A549 (cell line): Measurements from ENCODE around the gene EIF5AL1. TPM values are rescaled to one million over a fixed set of nuclear protein-coding genes. Genes with fewer than 3 reads are reported as not detected.
A peak's percentile ranks its signal among the peaks of the same experiment; 100 is the strongest.
"Not testable (repeated sequence)": the region's sequence is repeated elsewhere in the genome, so short reads cannot be mapped to it uniquely, and the experiment has no call there.

Source experiments
- ATAC-seq, 2 experiments: fragments of 200-7000 bp in 1 of 2; fragments of >200 bp in 1 of 2; cut with Nextera tagmentation in 1 of 2; cut with Tn5 transposase in 1 of 2; 3 replicates each; pipeline versions ENCODE4 v1.8.0 to v1.9.1; 2018 to 2020; ENCODE audit warnings: mild to moderate bottlenecking in 1 of 2, moderate library complexity in 1 of 2
- CTCF ChIA-PET: fragments of 300-600 bp; sonication (Branson Sonifier 250); formaldehyde crosslinking; extraction: SDS; loops from one replicate; lab custom pipeline; 2021; ENCODE audit warnings: antibody characterized with exemption, inconsistent platforms; lab: Yijun Ruan, JAX
- POLR2A ChIA-PET: fragments of 350-600 bp; formaldehyde crosslinking; extraction: SDS; loops from one replicate; lab custom pipeline; 2021; ENCODE audit warnings: antibody characterized with exemption, inconsistent platforms; lab: Yijun Ruan, JAX
- DNase-seq, 2 experiments: peaks; one replicate each; pipeline versions ENCODE4 v3.0.0 to v3.0.0-alpha.2; 2011 to 2016; ENCODE audit warnings: low read depth in 1 of 2, low spot score in 1 of 2
- FAIRE-seq: peaks from 2 replicates; lab custom pipeline; 2011; peaks lifted over from hg19 to GRCh38; lab: Jason Lieb, UNC
- H3K27ac ChIP-seq, 2 experiments: fragments of >200 bp; sonication (Bioruptor Twin); formaldehyde crosslinking; 3 replicates each; pipeline ENCODE4 v1.5.1; 2016 to 2017
- H3K4me1 ChIP-seq: fragments of >200 bp; sonication (Bioruptor Twin); formaldehyde crosslinking; 3 replicates; pipeline ENCODE4 v1.6.1; 2016
- H3K4me2 ChIP-seq: fragments of >200 bp; sonication (Bioruptor Twin); formaldehyde crosslinking; 3 replicates; pipeline ENCODE4 v1.6.1; 2016
- H3K4me3 ChIP-seq: fragments of >200 bp; sonication (Bioruptor Twin); formaldehyde crosslinking; 3 replicates; pipeline ENCODE4 v1.5.1; 2016
- H3K9me3 ChIP-seq: fragments of >200 bp; sonication (Bioruptor Twin); formaldehyde crosslinking; 3 replicates; pipeline ENCODE4 v1.6.1; 2016
- BCL3 ChIP-seq: fragments of >200 bp; sonication (Bioruptor Twin); formaldehyde crosslinking; IDR thresholded peaks from 3 replicates; pipeline ENCODE4 v1.6.1; 2016
- CHD2 ChIP-seq: fragments of 150-350 bp; IDR thresholded peaks from 2 replicates; pipeline ENCODE4 v1.6.1; 2014; ENCODE audit warnings: low read length; ENCODE audit not compliant: partially characterized antibody
- CHD4 ChIP-seq: fragments of 200-600 bp; sonication (generic); IDR thresholded peaks from 2 replicates; pipeline ENCODE4 v1.6.1; 2016; ENCODE audit warnings: antibody characterized with exemption, mild to moderate bottlenecking, borderline replicate concordance
- EHF ChIP-seq: fragments of 250-450 bp; sonication (Bioruptor Pico); IDR thresholded peaks from 2 replicates; pipeline ENCODE4 v1.5.0; 2020; ENCODE audit warnings: mild to moderate bottlenecking
- EHMT2 ChIP-seq: fragments of 200-600 bp; sonication (generic); IDR thresholded peaks from 2 replicates; pipeline ENCODE4 v1.6.1; 2016; ENCODE audit warnings: antibody characterized with exemption, low read depth, mild to moderate bottlenecking, moderate library complexity
- ESRRA ChIP-seq: fragments of 150-350 bp; IDR thresholded peaks from 2 replicates; pipeline ENCODE4 v1.6.1; 2014; ENCODE audit warnings: mild to moderate bottlenecking, low read length, borderline replicate concordance
- HES2 ChIP-seq: fragments of >200 bp; sonication (Bioruptor Twin); formaldehyde crosslinking; IDR thresholded peaks from 2 replicates; pipeline ENCODE4 v1.6.1; 2016
- HOXA7 ChIP-seq: fragments of 250-450 bp; sonication (Bioruptor Pico); IDR thresholded peaks from 2 replicates; pipeline ENCODE4 v1.5.0; 2020; ENCODE audit warnings: mild to moderate bottlenecking, moderate library complexity
- JUN ChIP-seq, 2 experiments: fragments of >200 bp; sonication (Bioruptor Twin); formaldehyde crosslinking; IDR thresholded peaks; 2 replicates in 1 of 2; 3 replicates in 1 of 2; pipeline ENCODE4 v1.6.1; 2016 to 2017
- JUNB ChIP-seq: fragments of >200 bp; sonication (Bioruptor Twin); formaldehyde crosslinking; IDR thresholded peaks from 2 replicates; pipeline ENCODE4 v1.6.1; 2016
- MAZ ChIP-seq: fragments of 150-350 bp; IDR thresholded peaks from 2 replicates; pipeline ENCODE4 v1.6.1; 2014; ENCODE audit warnings: antibody characterized with exemption, low read depth, low read length, borderline replicate concordance
- NPAS2 ChIP-seq: fragments of 250-450 bp; sonication (Bioruptor Pico); IDR thresholded peaks from 2 replicates; pipeline ENCODE4 v1.8.0; 2022; ENCODE audit warnings: mild to moderate bottlenecking, moderate library complexity, borderline replicate concordance
- POLR2AphosphoS2 ChIP-seq: conservative IDR thresholded peaks from 2 replicates; pipeline ENCODE4 v1.6.1; 2012; ENCODE audit warnings: low read length, improper control_type of control experiment, inconsistent platforms
- RCOR1 ChIP-seq: fragments of 150-350 bp; IDR thresholded peaks from 2 replicates; pipeline ENCODE4 v1.6.1; 2014; ENCODE audit warnings: antibody characterized with exemption, low read length, low read depth
- RFX5 ChIP-seq: fragments of 450-650 bp; IDR thresholded peaks from 2 replicates; pipeline ENCODE4 v1.7.1; 2014; ENCODE audit warnings: antibody characterized with exemption, mild to moderate bottlenecking, moderate library complexity
- ZFP36 ChIP-seq: fragments of 450-650 bp; IDR thresholded peaks from 2 replicates; pipeline ENCODE4 v1.6.1; 2014; ENCODE audit warnings: borderline replicate concordance; ENCODE audit not compliant: partially characterized antibody
- ZNF302 ChIP-seq: fragments of 250-450 bp; sonication (Bioruptor Pico); IDR thresholded peaks from 2 replicates; pipeline ENCODE4 v1.9.0; 2021; ENCODE audit warnings: inconsistent platforms, mild to moderate bottlenecking, moderate library complexity
- ZSCAN20 ChIP-seq: fragments of 250-450 bp; sonication (Bioruptor Pico); IDR thresholded peaks from 2 replicates; pipeline ENCODE4 v1.8.0; 2022; ENCODE audit warnings: mild to moderate bottlenecking, moderate library complexity
- WGBS: methylation state at CpG from one replicate; pipeline ENCODE4 v1.1.6; 2017; ENCODE audit errors: missing lambda C conversion rate; 5-methylcytosine and 5-hydroxymethylcytosine counted together
- polyA plus RNA-seq, 4 experiments: library from polyadenylated mRNA; depleted of rRNA in 3 of 4; stranded (reverse); fragments of >200 nt; fragmentation: RNase III in 1 of 4; extraction: RNeasy Plus Mini Kit Qiagen cat#74134 plus additional on column Dnase treatment in 1 of 4; gene quantifications; 2 replicates in 3 of 4; 3 replicates in 1 of 4; pipeline ENCODE4 v1.2.3, GENCODE V29; 2011 to 2017
- TF ChIP-seq, protein P1 (sequence below): IDR thresholded peaks from 2 replicates; pipeline ENCODE4 v1.6.1; 2012; ENCODE audit warnings: low read depth, borderline replicate concordance
- TF ChIP-seq, protein P2 (sequence below): fragments of 450-650 bp; IDR thresholded peaks from 2 replicates; pipeline ENCODE4 v1.6.1; 2014; ENCODE audit warnings: antibody characterized with exemption

EIF5AL1 gene
- polyA plus RNA-seq, 2 of the 4 experiments (the other 2 are of a cell fraction): 1.7 to 5.7 TPM

GRCh38 chr10:79504483-79504882, 7.8 kb upstream of the EIF5AL1 start:
- H3K4me1 ChIP-seq, DNase-seq, POLR2A ChIA-PET, FAIRE-seq, H3K4me3 ChIP-seq, CTCF ChIA-PET, H3K4me2 ChIP-seq, H3K9me3 ChIP-seq, H3K27ac ChIP-seq, ATAC-seq: not testable (repeated sequence)
- no CpG with 5 or more reads among the region's 2 CpGs for WGBS

DNA sequence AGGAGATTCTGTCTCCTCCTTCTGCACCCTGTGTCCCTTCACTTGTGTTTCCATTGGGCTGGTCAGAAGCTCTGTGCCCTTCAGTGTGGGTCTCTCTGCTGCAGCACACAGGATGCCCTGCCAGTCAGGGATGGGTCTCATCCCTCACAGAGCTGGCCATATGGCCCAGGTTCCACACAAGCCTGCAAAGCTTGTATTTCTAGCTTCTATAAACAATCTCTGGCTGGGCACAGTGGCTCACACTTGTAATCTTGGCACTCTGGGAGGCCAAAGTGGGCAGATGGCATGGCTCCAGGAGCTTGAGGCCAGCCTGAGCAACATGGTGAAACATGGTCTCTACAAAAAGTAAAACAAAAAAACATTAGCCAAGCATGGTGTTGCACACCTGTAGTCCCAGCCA, 7.0 kb upstream of the EIF5AL1 start:
- H3K4me1 ChIP-seq, H3K4me2 ChIP-seq, H3K4me3 ChIP-seq, H3K27ac ChIP-seq, H3K9me3 ChIP-seq, FAIRE-seq, POLR2A ChIA-PET, DNase-seq, ATAC-seq: not testable (repeated sequence)
- CTCF ChIA-PET: interaction anchor here (2.9 kb wide), 1 partner anchor 130 kb away, joined by 16 read pairs; no protein-coding TSS in a partner anchor

GRCh38 chr10:79505829-79506228, 6.5 kb upstream of the EIF5AL1 start:
- no peaks in the 10 kb centered on the region for H3K4me1 ChIP-seq
- no peak overlapping the region for H3K4me2 ChIP-seq
- DNase-seq (no peak), ATAC-seq (no peak), FAIRE-seq (no peak)
- CTCF ChIA-PET: interaction anchor here (0.7 to 2.9 kb wide), 7 partner anchors 10 to 755 kb away, joined by 3 to 16 read pairs (median 3); no protein-coding TSS in a partner anchor
- no peak overlapping the region for H3K27ac ChIP-seq
- no peak overlapping the region for H3K4me3 ChIP-seq
- no peaks in the 10 kb centered on the region for H3K9me3 ChIP-seq
- POLR2A ChIA-PET: no interaction called here
- TF ChIP-seq BCL3: no peak
- TF ChIP-seq ESRRA: no peak
- TF ChIP-seq NPAS2 (CRISPR knock-in tag): no peak
- no peak for TF ChIP-seq EHF (CRISPR knock-in tag)
- no peak for TF ChIP-seq JUN (IDR thresholded peaks at IDR 0.05)
- no peak for TF ChIP-seq JUNB

DNA sequence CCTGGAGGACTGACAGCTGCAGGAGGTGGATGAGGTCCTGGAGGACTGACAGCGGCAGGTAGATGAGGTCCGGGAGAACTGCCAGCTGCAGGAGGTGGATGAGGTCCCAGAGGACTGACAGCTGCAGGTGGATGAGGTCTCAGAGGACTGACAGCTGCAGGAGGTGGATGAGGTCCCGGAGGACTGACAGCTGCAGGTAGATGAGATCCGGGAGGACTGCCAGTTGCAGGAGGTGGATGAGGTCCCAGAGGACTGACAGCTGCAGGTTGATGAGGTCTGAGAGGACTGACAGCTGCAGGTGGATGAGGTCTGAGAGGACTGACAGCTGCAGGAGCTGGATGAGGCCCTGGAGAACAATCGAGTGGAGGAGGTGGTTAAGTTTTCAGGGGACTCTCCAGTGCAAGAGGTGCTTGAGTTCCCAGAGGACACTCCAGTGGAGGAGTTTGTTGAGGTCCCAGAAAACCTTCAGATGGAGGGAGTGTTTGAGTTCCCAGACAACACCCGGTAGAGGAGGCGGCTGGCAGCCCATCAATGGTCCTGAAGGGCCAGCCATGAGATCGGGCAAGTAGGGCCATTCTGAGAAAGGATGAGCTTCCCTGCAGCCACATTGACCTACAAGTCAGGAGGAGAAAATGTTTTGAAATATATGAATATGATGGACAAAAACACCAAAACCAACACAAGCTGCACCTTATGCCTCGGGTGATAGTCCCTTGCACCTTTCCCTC, 4.7 kb upstream of the EIF5AL1 start:
- 20% methylated on average over 9 of the region's 9 CpGs for WGBS
- ChIA-PET POLR2A (interaction anchor here (0.6 kb wide), 1 partner anchor 627 kb away, joined by 3 read pairs; no protein-coding TSS in a partner anchor), CTCF (interaction anchor here (1.6 to 2.9 kb wide), 3 partner anchors 11 to 133 kb away, joined by 4 to 16 read pairs (median 5); no protein-coding TSS in a partner anchor)
- FAIRE-seq (no peak), DNase-seq (no peak), ATAC-seq (no peak)
- Histone ChIP-seq H3K4me2 (no peak overlapping the region), H3K9me3 (no peaks in the 10 kb centered on the region), H3K4me3 (no peak overlapping the region), H3K4me1 (no peaks in the 10 kb centered on the region), H3K27ac (no peak overlapping the region)
- TF ChIP-seq JUN (IDR thresholded peaks at IDR 0.05): no peak
- no peak for TF ChIP-seq CHD4
- no peak for TF ChIP-seq ESRRA
- no peak for TF ChIP-seq RCOR1
- TF ChIP-seq EHMT2: no peak
- TF ChIP-seq, protein P1, sequence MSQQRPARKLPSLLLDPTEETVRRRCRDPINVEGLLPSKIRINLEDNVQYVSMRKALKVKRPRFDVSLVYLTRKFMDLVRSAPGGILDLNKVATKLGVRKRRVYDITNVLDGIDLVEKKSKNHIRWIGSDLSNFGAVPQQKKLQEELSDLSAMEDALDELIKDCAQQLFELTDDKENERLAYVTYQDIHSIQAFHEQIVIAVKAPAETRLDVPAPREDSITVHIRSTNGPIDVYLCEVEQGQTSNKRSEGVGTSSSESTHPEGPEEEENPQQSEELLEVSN: no peak
- TF ChIP-seq, protein P2, sequence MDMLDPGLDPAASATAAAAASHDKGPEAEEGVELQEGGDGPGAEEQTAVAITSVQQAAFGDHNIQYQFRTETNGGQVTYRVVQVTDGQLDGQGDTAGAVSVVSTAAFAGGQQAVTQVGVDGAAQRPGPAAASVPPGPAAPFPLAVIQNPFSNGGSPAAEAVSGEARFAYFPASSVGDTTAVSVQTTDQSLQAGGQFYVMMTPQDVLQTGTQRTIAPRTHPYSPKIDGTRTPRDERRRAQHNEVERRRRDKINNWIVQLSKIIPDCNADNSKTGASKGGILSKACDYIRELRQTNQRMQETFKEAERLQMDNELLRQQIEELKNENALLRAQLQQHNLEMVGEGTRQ: no peak
- TF ChIP-seq MAZ: no peak
- TF ChIP-seq POLR2AphosphoS2: no peak
- TF ChIP-seq RFX5: no peak
- no peak for TF ChIP-seq ZFP36
- no peak for TF ChIP-seq BCL3
- no peak for TF ChIP-seq HOXA7
- no peak for TF ChIP-seq ZNF302 (CRISPR knock-in tag)
- no peak for TF ChIP-seq CHD2
- no peak for TF ChIP-seq ZSCAN20 (CRISPR knock-in tag)
- no peak for TF ChIP-seq HES2
- TF ChIP-seq EHF (CRISPR knock-in tag): no peak

DNA sequence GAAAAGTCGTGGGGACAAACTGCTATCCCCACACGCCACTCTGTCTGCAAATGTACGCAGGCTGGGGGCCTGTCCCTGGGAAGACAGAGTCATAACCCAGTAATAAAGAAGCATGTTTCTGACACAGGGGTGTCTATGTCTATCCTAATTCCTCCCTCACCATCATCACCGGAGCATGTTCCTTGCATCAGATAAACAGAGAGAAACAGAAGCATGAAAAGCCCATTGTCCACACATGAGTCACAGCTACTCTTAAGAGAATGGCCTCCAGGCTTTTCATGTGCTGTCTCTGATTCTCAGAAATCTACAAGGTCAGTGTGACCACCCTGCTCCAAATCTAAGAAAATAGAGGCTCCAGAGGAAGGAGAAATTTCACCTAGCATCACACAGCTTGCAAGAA, 4.1 kb upstream of the EIF5AL1 start:
- H3K4me1 ChIP-seq, H3K4me3 ChIP-seq, POLR2A ChIA-PET, H3K27ac ChIP-seq, H3K4me2 ChIP-seq, FAIRE-seq, H3K9me3 ChIP-seq, DNase-seq: not testable (repeated sequence)
- peak; percentile 36 to 43; a peak in 4 of 6 replicates for ATAC-seq
- 39% methylated on average over 3 of the region's 4 CpGs for WGBS
- CTCF ChIA-PET: interaction anchor here (2.9 kb wide), 1 partner anchor 133 kb away, joined by 16 read pairs; no protein-coding TSS in a partner anchor
